AG10803 (cell line): ENCODE data around the gene CALN1.
A peak's percentile ranks its signal among the peaks of the same experiment; 100 is the strongest.

Experiments
- DNase-seq: peaks from one replicate; pipeline ENCODE4 v3.0.0; 2010; ENCODE audit warnings: low read depth
- H3K4me3 ChIP-seq: 2 replicates; pipeline ENCODE4 v1.5.1; 2011; ENCODE audit warnings: mild to moderate bottlenecking, low read length, control low read depth
- CTCF ChIP-seq: conservative IDR thresholded peaks from 2 replicates; pipeline ENCODE4 v1.5.1; 2011; ENCODE audit warnings: mild to moderate bottlenecking, low read length, control low read depth, inconsistent platforms

Gene CALN1

GRCh38 chr7:71904484-71904883 lies 507.7 kb downstream of the CALN1 start:
- no peak overlapping the region for H3K4me3 ChIP-seq
- TF ChIP-seq CTCF, result no peak
- DNase-seq, result no peak

- no peak overlapping the region for H3K4me3 ChIP-seq
- TF ChIP-seq CTCF, result no peak
Measured at GRCh38 chr7:71900556-71900955, 511.6 kb downstream of the CALN1 start.

GRCh38 chr7:71896535-71896934 lies 515.6 kb downstream of the CALN1 start:
- TF ChIP-seq CTCF, result no peak
- DNase-seq, result no peak

More at GRCh38 chr7:71900556-71900955, 511.6 kb downstream of the CALN1 start:
- no peak for DNase-seq

GRCh38 chr7:71886046-71886445 lies 526.1 kb downstream of the CALN1 start:
- TF ChIP-seq CTCF, result no peak
- DNase-seq, result no peak
- no peak overlapping the region for H3K4me3 ChIP-seq

More at GRCh38 chr7:71896535-71896934, 515.6 kb downstream of the CALN1 start:
- no peak overlapping the region for H3K4me3 ChIP-seq

- DNase-seq, result no peak
- TF ChIP-seq CTCF, result no peak
- no peak overlapping the region for H3K4me3 ChIP-seq
Measured at GRCh38 chr7:71885487-71885886, 526.7 kb downstream of the CALN1 start.

GRCh38 chr7:71883415-71883814 lies 528.7 kb downstream of the CALN1 start:
- no peak for DNase-seq
- no peak for TF ChIP-seq CTCF
- H3K4me3 ChIP-seq, result no peak overlapping the region

GRCh38 chr7:71871446-71871845 lies 540.7 kb downstream of the CALN1 start:
- no peak overlapping the region for H3K4me3 ChIP-seq
- no peak for DNase-seq
- peak; percentile 10; the same call in 1 of the 2 replicates for TF ChIP-seq CTCF
